OCI-LY7 (cell line): ENCODE data around the gene VEZF1. TPM values are rescaled to one million over a fixed set of nuclear protein-coding genes. Genes with fewer than 3 reads are reported as not detected.

Experiments used
- BruUV-seq: library from RNA; stranded (reverse); fragments of 400-500 nt; replicated peaks from 2 replicates; lab custom pipeline; 2021; lab: Mats Ljungman, UMichigan
- CTCF ChIA-PET: fragments of 300-600 bp; sonication (Branson Sonifier 250); formaldehyde crosslinking; loops from one replicate; lab custom pipeline; 2022; ENCODE audit warnings: antibody characterized with exemption; ENCODE audit not compliant: unreplicated experiment; lab: Charles Lee
- POLR2A ChIA-PET: fragments of 300-600 bp; sonication (Branson Sonifier 250); formaldehyde crosslinking; loops from one replicate; lab custom pipeline; 2022; ENCODE audit warnings: antibody characterized with exemption; lab: Charles Lee
- DNase-seq: peaks from one replicate; pipeline ENCODE4 v3.0.0-alpha.2; 2015; ENCODE audit warnings: low spot score
- H2AFZ ChIP-seq: fragments of 200-600 bp; sonication (generic), shearing (Covaris generic); 2 replicates; pipeline ENCODE4 v1.6.1; 2014; ENCODE audit warnings: mild to moderate bottlenecking, antibody characterized with exemption, low read length, moderate library complexity
- H3K27ac ChIP-seq: fragments of 200-600 bp; sonication (generic); 2 replicates; pipeline ENCODE4 v1.5.1; 2014; ENCODE audit warnings: mixed run types, low read depth, mild to moderate bottlenecking, moderate library complexity, low read length, inconsistent platforms; ENCODE audit not compliant: poor library complexity, severe bottlenecking
- H3K36me3 ChIP-seq: fragments of 200-600 bp; sonication (generic); 2 replicates; pipeline ENCODE4 v1.6.1; 2014; ENCODE audit warnings: mild to moderate bottlenecking, antibody characterized with exemption, low read length, moderate library complexity, mixed read lengths; ENCODE audit not compliant: insufficient read depth
- H3K4me1 ChIP-seq: fragments of 200-600 bp; sonication (generic); 2 replicates; pipeline ENCODE4 v1.5.1; 2014; ENCODE audit warnings: mild to moderate bottlenecking, low read length; ENCODE audit not compliant: insufficient read depth, poor library complexity, severe bottlenecking
- H3K4me2 ChIP-seq: fragments of 200-600 bp; sonication (generic); 2 replicates; pipeline ENCODE4 v1.6.1; 2014; ENCODE audit warnings: mild to moderate bottlenecking, low read length
- H3K4me3 ChIP-seq: fragments of 200-600 bp; sonication (generic); 2 replicates; pipeline ENCODE4 v1.5.1; 2014; ENCODE audit warnings: mild to moderate bottlenecking, low read depth, low read length; ENCODE audit not compliant: poor library complexity, severe bottlenecking
- H3K79me2 ChIP-seq: fragments of 200-600 bp; sonication (generic); 2 replicates; pipeline ENCODE4 v1.6.1; 2016; ENCODE audit warnings: low read depth, mild to moderate bottlenecking, low read length, moderate library complexity, mixed read lengths; ENCODE audit not compliant: insufficient read depth
- H3K9me2 ChIP-seq: fragments of 200-600 bp; sonication (generic); 2 replicates; pipeline ENCODE4 v1.6.1; 2016; ENCODE audit warnings: mild to moderate bottlenecking, low read length, mixed read lengths; ENCODE audit not compliant: insufficient read depth
- H3K9me3 ChIP-seq: fragments of 200-600 bp; sonication (generic); 2 replicates; pipeline ENCODE4 v1.6.1; 2014; ENCODE audit warnings: mild to moderate bottlenecking, mixed run types, low read length, mixed read lengths
- H4K20me1 ChIP-seq: fragments of 200-600 bp; sonication (generic); 2 replicates; pipeline ENCODE4 v1.6.1; 2014; ENCODE audit warnings: mild to moderate bottlenecking, antibody characterized with exemption, low read length, moderate library complexity, mixed read lengths; ENCODE audit not compliant: insufficient read depth
- CTCF ChIP-seq: fragments of 200-600 bp; sonication (generic); conservative IDR thresholded peaks from 2 replicates; pipeline ENCODE4 v1.5.1; 2014; ENCODE audit warnings: mild to moderate bottlenecking, antibody characterized with exemption, low read length, moderate library complexity, mixed read lengths
- EZH2phosphoT487 ChIP-seq: fragments of 200-600 bp; sonication (generic); IDR thresholded peaks from 2 replicates; pipeline ENCODE4 v1.6.1; 2018; ENCODE audit warnings: low read depth, borderline replicate concordance, mild to moderate bottlenecking, mixed run types, antibody characterized with exemption, low read length, moderate library complexity, mixed read lengths
- intact Hi-C: fragments of 100-400 bp; cut with micrococcal nuclease; formaldehyde crosslinking; loops from one replicate; pipeline ENCODE4 v1.10.0; 2022; ENCODE audit not compliant: unreplicated experiment
- total RNA-seq, 2 experiments: library from RNA; depleted of rRNA in 1 of 2; stranded (reverse); fragments of >200 nt in 1 of 2; shearing (Covaris generic) in 1 of 2; gene quantifications; 2 replicates each; pipeline ENCODE4 v1.2.3, GENCODE V29; 2014 to 2022

VEZF1 gene
- total RNA-seq, 2 experiments from 2014 or later = 22.6 to 35.4 TPM

GRCh38 chr17:58019039-58019438 is 31.0 kb upstream of the VEZF1 start:
- no peak overlapping the region for H3K27ac ChIP-seq
- H3K4me1 ChIP-seq = peaks cover 10% of the 10 kb centered on the region
- no peak overlapping the region for H3K4me3 ChIP-seq
- no TSS peak for BruUV-seq
- POLR2A ChIA-PET = interaction anchor here (0.6 to 1.1 kb wide), 5 partner anchors 10 to 1055 kb away, joined by 3 to 5 read pairs (median 4); partner anchors contain the start of gene SRSF1
- H4K20me1 ChIP-seq = no peaks in the 10 kb centered on the region
- H3K4me2 ChIP-seq = peak overlapping the region; percentile 14
- H3K36me3 ChIP-seq = no peaks in the 10 kb centered on the region
- H3K9me3 ChIP-seq = no peaks in the 10 kb centered on the region
- TF ChIP-seq CTCF (no peak), EZH2phosphoT487 (no peak)
- intact Hi-C loops = no loop called here
- DNase-seq = no peak
- CTCF ChIA-PET = no interaction called here
- H3K79me2 ChIP-seq = no peaks in the 10 kb centered on the region
- no peak overlapping the region for H2AFZ ChIP-seq
- no peaks in the 10 kb centered on the region for H3K9me2 ChIP-seq

GRCh38 chr17:58010067-58010799 is 22.2 kb upstream of the VEZF1 start:
- CTCF ChIA-PET = no interaction called here
- H3K79me2 ChIP-seq = peaks cover 30% of the 10 kb centered on the region
- no peak for DNase-seq
- H4K20me1 ChIP-seq = peaks cover 10% of the 10 kb centered on the region
- no peak overlapping the region for H3K4me3 ChIP-seq
- no peak overlapping the region for H3K4me2 ChIP-seq
- H3K9me3 ChIP-seq = no peaks in the 10 kb centered on the region
- no peak overlapping the region for H3K27ac ChIP-seq
- no peak overlapping the region for H2AFZ ChIP-seq
- no peak for TF ChIP-seq CTCF
- no peak for TF ChIP-seq EZH2phosphoT487
- no peaks in the 10 kb centered on the region for H3K9me2 ChIP-seq
- POLR2A ChIA-PET = interaction anchor here (0.7 kb wide), 1 partner anchor 13 kb away, joined by 3 read pairs; no protein-coding TSS in a partner anchor
- peaks cover 14% of the 10 kb centered on the region for H3K4me1 ChIP-seq
- intact Hi-C loops = no loop called here
- H3K36me3 ChIP-seq = peaks cover 18% of the 10 kb centered on the region
- no TSS peak for BruUV-seq
